Psoas muscle (tissue), 8 donors: Measurements from ENCODE around the gene ELMO2. TPM values are rescaled to one million over a fixed set of nuclear protein-coding genes. Genes with fewer than 3 reads are reported as not detected.

ENCODE experiments used
- ATAC-seq, 4 donors: fragments of 200-7000 bp; cut with Tn5 transposase; one replicate each; pipeline ENCODE4 v1.9.1; 2020; ENCODE audit warnings: moderate library complexity in 3 of 4, mild to moderate bottlenecking in 2 of 4
- DNase-seq, 2 donors: peaks; one replicate each; pipeline ENCODE4 v3.0.0-alpha.2; 2020
- H3K27ac ChIP-seq: fragments of 200-600 bp; one replicate; pipeline ENCODE4 v1.8.0; 2022
- H3K27me3 ChIP-seq, 3 donors: fragments of 200-600 bp in 1 of 3; one replicate each; pipeline versions ENCODE4 v1.6.1 to v1.8.0; 2013 to 2022; ENCODE audit warnings: low read length in 2 of 3, mild to moderate bottlenecking in 2 of 3, moderate library complexity in 1 of 3; ENCODE audit not compliant: insufficient read depth in 3 of 3
- H3K36me3 ChIP-seq, 2 donors: fragments of 200-600 bp in 1 of 2; one replicate each; pipeline versions ENCODE4 v1.6.1 to v1.8.0; 2013 to 2022; ENCODE audit warnings: low read depth in 1 of 2, mild to moderate bottlenecking in 1 of 2, moderate library complexity in 1 of 2; ENCODE audit not compliant: insufficient read depth in 1 of 2
- H3K4me1 ChIP-seq: fragments of 200-600 bp; one replicate; pipeline ENCODE4 v1.8.0; 2022
- H3K4me3 ChIP-seq: fragments of 200-600 bp; one replicate; pipeline ENCODE4 v1.8.0; 2022; ENCODE audit warnings: mild to moderate bottlenecking
- H3K9me3 ChIP-seq: fragments of 200-600 bp; one replicate; pipeline ENCODE4 v1.8.0; 2022
- WGBS, 3 donors: extraction: QIAGEN DNeasy Blood & Tissue Kit; methylation state at CpG; one replicate each; pipeline versions ENCODE4 v1.1.6 to v1.1.7; 2013; 5-methylcytosine and 5-hydroxymethylcytosine counted together
- intact Hi-C, 2 donors: fragments of 100-400 bp; cut with DNase I; formaldehyde crosslinking; loops; one replicate each; pipeline versions ENCODE4 v1.11.0 to v1.14.2; 2022
- polyA plus RNA-seq, 3 donors: library from polyadenylated mRNA; stranded (reverse); fragments of 200-250 nt; gene quantifications; one replicate each; pipeline ENCODE4 v1.2.3, GENCODE V29; 2013
- total RNA-seq, 4 donors: library from RNA; stranded (reverse); fragmentation: NEBNext Ultra II Directional in 2 of 4; extraction: Animal tissue kit (Norgen Biotek cat#: 25700) in 2 of 4; gene quantifications; one replicate each; pipeline versions ENCODE4 v1.2.1 to v1.2.4, GENCODE V29; 2021 to 2023
- TF ChIP-seq, protein P1 (sequence below): fragments of 200-600 bp; IDR thresholded peaks from one replicate; pipeline ENCODE4 v1.8.0; 2022; ENCODE audit warnings: antibody characterized with exemption
- donor health status: healthy with polysubstance abuse.
- donor health status: DM: no; HTN: no; CAD: no; lungs with moderate emphysema.
- donor health status: Bipolar disorder and iron deficiency.
- donor health status: healthy.
- donor health status: DM: yes; HTN: yes; CAD: no.
- donor health status: DM: no; HTN: no; CAD: no.
- donor health status: DM: no; HTN: no; CAD: no.
- donor health status: DM: yes; HTN: yes; CAD: no.

ELMO2 gene
- total and polyA plus RNA-seq, 7 donors: 21.2 to 60.7 (median 40.3) TPM

DNA sequence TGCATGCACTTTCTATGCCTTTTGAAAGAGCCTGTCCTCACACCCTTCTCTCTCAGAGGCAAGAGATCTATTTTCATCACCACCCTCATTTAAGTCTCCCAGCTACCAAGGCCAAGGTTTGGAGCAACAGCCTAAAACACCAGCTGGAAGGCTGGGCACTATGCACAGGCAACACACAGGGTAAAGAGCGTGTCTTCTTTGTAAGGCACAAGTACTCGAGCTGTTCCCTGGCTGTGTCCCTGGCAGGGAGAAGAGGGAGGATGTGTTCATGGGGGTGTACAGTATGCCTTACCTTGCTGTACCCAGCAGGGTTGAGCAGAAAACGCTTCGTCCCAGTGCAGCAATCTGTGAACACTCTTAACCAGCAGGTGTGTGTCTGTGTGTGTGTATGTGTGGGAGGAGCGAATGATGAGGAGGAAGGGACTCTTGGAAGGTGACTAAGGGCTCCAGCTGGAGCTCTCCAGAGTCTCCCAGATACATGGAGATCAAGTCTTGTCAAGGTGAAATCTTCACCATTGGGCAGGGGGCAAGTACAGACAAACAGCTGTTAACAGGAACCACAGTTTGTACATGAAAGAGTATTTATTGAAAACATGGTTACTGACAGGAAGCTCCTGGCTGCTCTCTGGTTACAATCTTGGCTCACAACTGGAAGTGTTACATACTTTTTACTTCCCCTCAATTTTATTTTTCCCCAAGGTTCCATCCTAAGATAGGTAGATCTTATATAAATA, 40.8 kb downstream of the ELMO2 start:
- Histone ChIP-seq H3K9me3 (no peaks in the 10 kb centered on the region), H3K27me3 (no peaks in the 10 kb centered on the region), H3K27ac (no peak overlapping the region), H3K4me3 (no peak overlapping the region), H3K36me3 (peaks cover 7 to 68% of the 10 kb centered on the region in 2 donors), H3K4me1 (peaks cover 33% of the 10 kb centered on the region)
- DNase-seq (no peak), ATAC-seq (no peak)
- TF ChIP-seq, protein P1, sequence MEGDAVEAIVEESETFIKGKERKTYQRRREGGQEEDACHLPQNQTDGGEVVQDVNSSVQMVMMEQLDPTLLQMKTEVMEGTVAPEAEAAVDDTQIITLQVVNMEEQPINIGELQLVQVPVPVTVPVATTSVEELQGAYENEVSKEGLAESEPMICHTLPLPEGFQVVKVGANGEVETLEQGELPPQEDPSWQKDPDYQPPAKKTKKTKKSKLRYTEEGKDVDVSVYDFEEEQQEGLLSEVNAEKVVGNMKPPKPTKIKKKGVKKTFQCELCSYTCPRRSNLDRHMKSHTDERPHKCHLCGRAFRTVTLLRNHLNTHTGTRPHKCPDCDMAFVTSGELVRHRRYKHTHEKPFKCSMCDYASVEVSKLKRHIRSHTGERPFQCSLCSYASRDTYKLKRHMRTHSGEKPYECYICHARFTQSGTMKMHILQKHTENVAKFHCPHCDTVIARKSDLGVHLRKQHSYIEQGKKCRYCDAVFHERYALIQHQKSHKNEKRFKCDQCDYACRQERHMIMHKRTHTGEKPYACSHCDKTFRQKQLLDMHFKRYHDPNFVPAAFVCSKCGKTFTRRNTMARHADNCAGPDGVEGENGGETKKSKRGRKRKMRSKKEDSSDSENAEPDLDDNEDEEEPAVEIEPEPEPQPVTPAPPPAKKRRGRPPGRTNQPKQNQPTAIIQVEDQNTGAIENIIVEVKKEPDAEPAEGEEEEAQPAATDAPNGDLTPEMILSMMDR: no peak
- WGBS, 3 donors: 73 to 80% (median 76%) methylated on average over 5 of the region's 5 CpGs
- intact Hi-C loops: loop anchor here in 1 of 2 donors (5.0 kb wide), 1 partner anchor 37 kb away; no protein-coding TSS in a partner anchor

DNA sequence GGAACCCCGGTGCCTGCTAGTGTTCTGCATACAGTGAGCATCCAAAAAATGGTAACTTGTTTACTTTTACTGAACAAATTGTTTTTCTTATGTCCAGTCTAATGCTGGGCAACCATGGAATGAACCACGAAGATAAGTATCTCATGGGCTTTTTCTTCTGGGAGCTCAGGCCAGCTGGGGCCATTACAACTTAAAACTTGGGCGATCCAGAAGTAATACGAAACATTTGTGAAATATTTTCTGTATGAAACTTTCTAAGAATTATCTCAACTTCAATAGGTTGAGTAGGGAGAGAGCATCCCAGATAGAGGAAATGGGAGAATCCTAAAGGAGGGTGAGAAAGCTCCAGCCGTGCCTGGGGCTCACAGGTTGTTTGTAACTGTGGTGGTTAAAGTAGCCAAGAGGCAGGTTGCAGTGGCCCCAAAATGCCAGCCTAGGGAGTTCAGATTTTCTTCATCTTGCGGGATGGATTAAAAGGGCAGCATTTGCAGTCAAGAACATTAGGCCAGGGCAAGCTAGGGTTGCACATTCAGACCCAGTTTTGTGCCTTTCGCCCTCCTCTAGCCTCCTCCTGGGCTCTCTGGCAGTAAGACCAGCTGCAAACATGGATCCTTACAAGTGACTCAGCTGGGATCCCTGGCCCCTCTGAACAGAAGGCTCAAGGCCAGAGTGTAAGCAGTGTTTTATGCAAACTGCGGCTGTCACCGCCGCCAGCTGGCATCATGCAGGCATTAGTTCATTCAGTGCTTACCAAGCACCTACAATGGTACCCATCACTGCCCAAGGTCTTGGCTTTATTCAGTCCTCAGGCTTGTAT, 41.5 kb downstream of the ELMO2 start:
- intact Hi-C loops: loop anchor here in 1 of 2 donors (5.0 kb wide), 1 partner anchor 37 kb away; no protein-coding TSS in a partner anchor
- Histone ChIP-seq H3K4me3 (peak overlapping the region; percentile 98), H3K27me3 (no peaks in the 10 kb centered on the region), H3K9me3 (no peaks in the 10 kb centered on the region), H3K36me3 (peaks cover 7 to 60% of the 10 kb centered on the region in 2 donors), H3K4me1 (peaks cover 34% of the 10 kb centered on the region), H3K27ac (peak overlapping the region; percentile 99)
- DNase-seq (no peak), ATAC-seq (no peak)
- TF ChIP-seq, protein P1: no peak
- 41 to 53% (median 44%) methylated on average over 10 of the region's 10 CpGs for WGBS, 3 donors

DNA sequence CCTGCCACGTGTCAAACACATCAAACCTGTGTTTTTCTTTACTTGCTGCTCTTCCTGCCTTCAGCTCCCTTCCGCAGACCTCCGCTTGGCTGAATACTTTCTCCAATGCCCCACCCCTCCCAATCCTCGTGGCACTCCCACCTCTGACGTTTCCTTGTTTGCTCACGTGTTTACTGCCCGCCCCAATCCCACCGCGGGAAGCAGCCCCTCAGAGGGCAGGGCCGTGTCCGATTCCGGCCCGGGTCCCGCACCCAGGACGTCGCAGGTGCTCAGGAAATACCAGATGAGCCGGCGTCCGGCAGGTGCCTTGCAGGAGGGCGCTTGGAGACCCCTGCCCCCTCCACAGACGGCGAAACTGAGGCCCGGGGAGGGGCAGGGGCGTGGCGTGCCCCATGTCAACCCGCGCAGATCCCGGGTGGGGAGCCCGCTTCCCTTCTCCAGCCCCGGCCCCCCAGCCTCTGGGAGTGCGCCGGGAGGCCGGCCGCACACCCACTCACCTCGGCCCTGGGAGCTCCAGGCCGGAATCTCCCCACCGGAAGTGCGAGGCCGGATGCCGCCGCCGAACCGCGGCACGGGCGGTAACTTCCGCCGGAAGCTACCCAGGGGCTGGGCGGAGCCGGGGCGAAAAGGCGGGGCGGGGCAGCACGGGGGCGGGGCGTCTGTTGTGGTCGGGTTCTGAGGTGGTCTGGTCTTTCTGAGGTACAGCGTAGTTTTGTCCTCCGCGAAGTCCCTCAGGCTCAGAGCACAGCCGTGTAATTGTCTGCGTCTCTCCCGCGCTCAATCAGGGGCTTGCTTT, 42.3 kb downstream of the ELMO2 start:
- Histone ChIP-seq H3K27me3 (no peaks in the 10 kb centered on the region), H3K27ac (peak overlapping the region; percentile 99), H3K4me3 (peak overlapping the region; percentile 98), H3K9me3 (no peaks in the 10 kb centered on the region), H3K4me1 (peaks cover 42% of the 10 kb centered on the region), H3K36me3 (peaks cover 7 to 54% of the 10 kb centered on the region in 2 donors)
- ATAC-seq: peak; percentile 92 to 97 (median 92)
- TF ChIP-seq, protein P1: no peak
- intact Hi-C loops: no loop called here
- peak; percentile 87 to 94 for DNase-seq
- 0% methylated on average over 54 to 64 of the region's 64 CpGs for WGBS, 3 donors

DNA sequence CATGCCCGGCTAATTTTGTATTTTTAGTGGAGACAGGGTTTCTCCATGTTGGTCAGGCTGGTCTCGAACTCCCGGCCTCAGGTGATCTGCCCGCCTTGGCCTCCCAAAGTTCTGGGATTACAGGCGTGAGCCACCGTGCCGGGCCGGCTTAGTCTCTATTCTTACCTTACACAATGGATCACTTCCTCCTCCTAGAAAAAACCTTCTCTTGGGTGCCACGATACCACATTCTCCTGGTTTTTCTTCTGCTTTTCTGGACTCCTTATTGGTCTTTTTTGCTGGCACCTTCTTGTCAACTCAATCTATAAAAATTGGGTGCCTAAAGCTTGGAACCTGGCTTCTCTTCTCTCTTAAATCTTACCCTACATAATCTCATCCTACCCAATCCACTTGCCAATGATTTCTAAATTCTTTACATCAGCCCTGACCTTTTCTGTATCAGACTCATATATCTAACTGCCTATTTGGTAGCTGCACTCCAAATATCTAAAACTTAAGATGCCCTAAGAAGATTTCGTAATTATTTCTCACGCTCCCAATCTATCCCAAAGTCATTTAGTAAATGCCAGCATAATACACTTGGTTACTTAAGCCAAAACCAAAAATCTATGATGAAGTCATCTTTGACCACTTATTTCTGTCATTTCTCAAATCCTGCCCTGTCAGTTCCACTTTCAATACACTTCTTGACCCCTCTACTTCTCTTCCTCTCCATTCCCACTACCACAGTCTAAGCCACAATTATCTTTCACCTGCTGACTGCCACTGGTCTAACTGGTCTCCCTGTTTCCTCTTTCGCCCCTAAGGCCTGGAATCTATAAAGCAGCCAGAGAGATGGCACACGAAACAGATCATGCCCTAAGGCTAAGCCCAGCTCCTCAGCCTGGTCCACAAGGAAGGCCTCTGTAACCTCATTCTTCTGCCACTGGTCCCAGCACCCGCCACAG, 43.2 kb downstream of the ELMO2 start:
- DNase-seq (no peak), ATAC-seq (peak in 1 of 4 donors; percentile 1)
- peak overlapping the region; percentile 98 for H3K4me3 ChIP-seq
- H3K4me1 ChIP-seq: peaks cover 49% of the 10 kb centered on the region
- H3K9me3 ChIP-seq: no peaks in the 10 kb centered on the region
- peak overlapping the region; percentile 99 for H3K27ac ChIP-seq
- TF ChIP-seq, protein P1: no peak
- H3K27me3 ChIP-seq: no peaks in the 10 kb centered on the region
- intact Hi-C loops: no loop called here
- WGBS, 3 donors: 62 to 67% (median 64%) methylated on average over 13 to 14 of the region's 14 CpGs
- H3K36me3 ChIP-seq: peaks cover 7 to 45% of the 10 kb centered on the region in 2 donors
